Right atrium auricular region (tissue), 2 donors: ENCODE measurements around the gene PRKCH. TPM values are rescaled to one million over a fixed set of nuclear protein-coding genes. Genes with fewer than 3 reads are reported as not detected.
A peak's percentile ranks its signal among the peaks of the same experiment; 100 is the strongest.

Experiments used
- DNase-seq: peaks from one replicate; pipeline ENCODE4 v3.0.0-alpha.2; 2019; ENCODE audit warnings: low spot score
- H3K27ac ChIP-seq, 2 donors: fragments of 200-600 bp; sonication (generic); 1 replicate in 1 of 2; 2 replicates in 1 of 2; pipeline ENCODE4 v1.5.1; 2016 to 2019
- H3K27me3 ChIP-seq, 2 donors: fragments of 200-600 bp; sonication (generic); one replicate each; pipeline versions ENCODE4 v1.5.1 to v1.6.0; 2017 to 2019
- H3K36me3 ChIP-seq: fragments of 200-600 bp; sonication (generic); one replicate; pipeline ENCODE4 v1.5.1; 2016
- H3K4me1 ChIP-seq, 2 donors: fragments of 200-600 bp; sonication (generic); one replicate each; pipeline versions ENCODE4 v1.5.1 to v1.6.0; 2017 to 2019
- H3K4me3 ChIP-seq, 2 donors: fragments of 200-600 bp; sonication (generic); 1 replicate in 1 of 2; 2 replicates in 1 of 2; pipeline ENCODE4 v1.5.1; 2017 to 2019; ENCODE audit warnings: mild to moderate bottlenecking in 1 of 2, moderate library complexity in 1 of 2
- H3K9me3 ChIP-seq, 2 donors: fragments of 200-600 bp; sonication (generic); one replicate each; pipeline ENCODE4 v1.5.1; 2019
- total RNA-seq, 2 donors: library from RNA; depleted of rRNA; stranded (reverse); fragments of >200 nt; gene quantifications; one replicate each; pipeline ENCODE4 v1.1.0, GENCODE V29; 2016
- TF ChIP-seq, protein P1 (sequence below), 2 donors: fragments of 200-600 bp; sonication (generic); IDR thresholded peaks; one replicate each; pipeline ENCODE4 v1.5.1; 2019; ENCODE audit warnings: antibody characterized with exemption in 2 of 2

Gene PRKCH
- total RNA-seq, 2 donors from 2014 or later: 24.9 to 40.3 TPM

DNA sequence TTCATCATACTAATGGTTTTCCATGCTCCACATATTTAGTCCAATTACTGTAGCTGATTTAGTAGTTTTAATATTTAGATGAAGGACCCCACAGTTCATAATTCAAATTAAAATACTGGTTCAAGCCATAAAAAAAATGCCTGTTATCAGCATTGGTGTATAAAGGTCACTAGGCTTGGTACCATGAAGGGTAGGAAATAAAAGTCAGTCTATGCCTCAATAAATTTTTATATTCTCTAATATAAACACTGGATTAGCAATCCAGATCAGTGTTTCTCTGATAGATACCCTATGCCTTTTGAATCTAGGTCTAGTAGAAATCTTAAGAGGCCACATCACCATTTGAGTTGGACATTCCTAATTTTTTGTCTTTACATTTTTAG, 210.7 kb downstream of the PRKCH start:
- H3K4me1 ChIP-seq: peaks cover 0 to 57% of the 10 kb centered on the region in 2 donors
- no peak overlapping the region for H3K4me3 ChIP-seq
- no peaks in the 10 kb centered on the region for H3K27me3 ChIP-seq
- DNase-seq: no peak
- TF ChIP-seq, protein P1, sequence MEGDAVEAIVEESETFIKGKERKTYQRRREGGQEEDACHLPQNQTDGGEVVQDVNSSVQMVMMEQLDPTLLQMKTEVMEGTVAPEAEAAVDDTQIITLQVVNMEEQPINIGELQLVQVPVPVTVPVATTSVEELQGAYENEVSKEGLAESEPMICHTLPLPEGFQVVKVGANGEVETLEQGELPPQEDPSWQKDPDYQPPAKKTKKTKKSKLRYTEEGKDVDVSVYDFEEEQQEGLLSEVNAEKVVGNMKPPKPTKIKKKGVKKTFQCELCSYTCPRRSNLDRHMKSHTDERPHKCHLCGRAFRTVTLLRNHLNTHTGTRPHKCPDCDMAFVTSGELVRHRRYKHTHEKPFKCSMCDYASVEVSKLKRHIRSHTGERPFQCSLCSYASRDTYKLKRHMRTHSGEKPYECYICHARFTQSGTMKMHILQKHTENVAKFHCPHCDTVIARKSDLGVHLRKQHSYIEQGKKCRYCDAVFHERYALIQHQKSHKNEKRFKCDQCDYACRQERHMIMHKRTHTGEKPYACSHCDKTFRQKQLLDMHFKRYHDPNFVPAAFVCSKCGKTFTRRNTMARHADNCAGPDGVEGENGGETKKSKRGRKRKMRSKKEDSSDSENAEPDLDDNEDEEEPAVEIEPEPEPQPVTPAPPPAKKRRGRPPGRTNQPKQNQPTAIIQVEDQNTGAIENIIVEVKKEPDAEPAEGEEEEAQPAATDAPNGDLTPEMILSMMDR (IDR thresholded peaks at IDR 0.05): no peak
- no peaks in the 10 kb centered on the region for H3K36me3 ChIP-seq
- no peaks in the 10 kb centered on the region for H3K9me3 ChIP-seq
- no peak overlapping the region for H3K27ac ChIP-seq

DNA sequence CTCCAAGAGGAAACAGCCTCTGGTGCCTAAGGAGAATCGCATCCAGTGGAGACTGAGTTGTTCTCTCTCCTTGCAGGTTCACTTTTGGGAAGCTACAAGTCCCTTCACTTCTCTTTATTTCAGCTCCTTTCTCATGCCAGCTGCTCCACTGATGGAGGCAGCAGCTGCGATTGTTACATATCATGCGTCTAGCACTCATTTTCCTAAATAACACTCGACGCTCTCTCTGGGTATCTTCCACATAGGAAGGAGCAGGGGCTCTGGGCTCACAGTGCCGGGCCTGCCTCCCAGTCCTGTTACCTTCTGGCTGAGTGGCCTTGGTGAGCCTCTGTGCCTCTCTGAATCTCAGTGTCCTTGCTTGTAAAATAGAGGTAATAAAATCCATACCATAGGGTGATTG, 211.4 kb downstream of the PRKCH start:
- no peak overlapping the region for H3K4me3 ChIP-seq
- H3K9me3 ChIP-seq: no peaks in the 10 kb centered on the region
- DNase-seq: no peak
- TF ChIP-seq, protein P1 (IDR thresholded peaks at IDR 0.05): no peak
- peaks cover 0 to 57% of the 10 kb centered on the region in 2 donors for H3K4me1 ChIP-seq
- no peaks in the 10 kb centered on the region for H3K36me3 ChIP-seq
- peak overlapping the region in 1 of 2 donors; percentile 9 for H3K27ac ChIP-seq
- H3K27me3 ChIP-seq: no peaks in the 10 kb centered on the region

DNA sequence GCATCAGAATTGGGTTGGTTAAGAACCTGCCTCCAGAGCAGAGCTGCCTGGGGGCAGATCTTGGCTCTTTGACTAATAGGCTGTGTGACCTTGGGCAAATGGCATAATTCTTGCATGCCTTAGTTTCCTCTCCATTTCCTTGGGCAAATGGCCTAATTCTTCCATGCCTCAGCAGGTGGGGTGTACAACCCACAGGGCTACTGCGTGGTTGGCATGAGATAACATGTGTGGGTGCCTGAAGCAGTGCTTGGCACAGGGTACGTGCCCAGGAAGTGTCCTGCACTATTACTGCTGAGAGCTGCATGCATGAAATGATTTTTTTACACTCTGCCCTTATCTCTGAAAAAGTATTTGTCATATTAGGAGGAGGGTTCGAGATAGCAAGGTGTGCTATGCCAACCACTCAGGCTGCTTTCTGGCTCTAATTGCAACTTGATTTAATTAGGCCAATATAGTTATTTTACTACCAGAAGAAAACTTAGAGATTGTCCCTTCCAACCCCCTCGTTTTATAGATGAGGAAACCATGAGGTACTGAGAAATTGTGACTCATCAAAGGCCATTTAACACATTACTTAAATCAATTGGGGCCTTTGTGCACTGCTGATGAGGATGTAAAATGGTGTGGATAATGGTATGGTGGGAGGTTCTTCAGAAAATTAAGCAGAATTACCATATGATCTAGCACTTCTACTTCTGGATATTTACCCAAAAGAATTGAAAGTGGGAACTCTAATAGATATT, 212.3 kb downstream of the PRKCH start:
- Histone ChIP-seq H3K9me3 (no peaks in the 10 kb centered on the region), H3K27me3 (no peaks in the 10 kb centered on the region), H3K4me1 (peaks cover 0 to 61% of the 10 kb centered on the region in 2 donors), H3K27ac (peak overlapping the region in 1 of 2 donors; percentile 22), H3K4me3 (no peak overlapping the region), H3K36me3 (no peaks in the 10 kb centered on the region)
- no peak for DNase-seq
- TF ChIP-seq, protein P1 (IDR thresholded peaks at IDR 0.05): no peak

DNA sequence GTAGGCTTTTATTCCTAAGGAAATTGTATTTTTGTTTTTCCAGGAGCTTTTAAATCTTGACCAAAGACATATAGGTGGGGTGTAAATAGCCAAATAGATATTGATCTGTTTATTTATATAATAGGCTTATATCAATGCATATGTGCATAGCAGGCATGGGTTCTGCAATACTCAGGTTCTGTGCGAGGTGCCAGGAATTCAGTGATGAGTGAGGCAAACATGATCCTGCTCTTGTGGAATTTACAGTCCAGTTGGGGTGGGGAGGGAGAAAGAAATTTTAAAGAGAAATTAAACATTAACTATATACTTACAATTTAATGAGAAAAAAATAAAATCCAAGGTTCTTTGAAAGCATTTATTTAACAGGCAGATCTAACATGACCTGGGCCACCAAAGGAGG, 213.7 kb downstream of the PRKCH start:
- H3K36me3 ChIP-seq: no peaks in the 10 kb centered on the region
- H3K4me3 ChIP-seq: no peak overlapping the region
- H3K9me3 ChIP-seq: no peaks in the 10 kb centered on the region
- peaks cover 0 to 61% of the 10 kb centered on the region in 2 donors for H3K4me1 ChIP-seq
- no peak for DNase-seq
- TF ChIP-seq, protein P1 (IDR thresholded peaks at IDR 0.05): no peak
- H3K27ac ChIP-seq: peak overlapping the region in 1 of 2 donors; percentile 6
- no peaks in the 10 kb centered on the region for H3K27me3 ChIP-seq

DNA sequence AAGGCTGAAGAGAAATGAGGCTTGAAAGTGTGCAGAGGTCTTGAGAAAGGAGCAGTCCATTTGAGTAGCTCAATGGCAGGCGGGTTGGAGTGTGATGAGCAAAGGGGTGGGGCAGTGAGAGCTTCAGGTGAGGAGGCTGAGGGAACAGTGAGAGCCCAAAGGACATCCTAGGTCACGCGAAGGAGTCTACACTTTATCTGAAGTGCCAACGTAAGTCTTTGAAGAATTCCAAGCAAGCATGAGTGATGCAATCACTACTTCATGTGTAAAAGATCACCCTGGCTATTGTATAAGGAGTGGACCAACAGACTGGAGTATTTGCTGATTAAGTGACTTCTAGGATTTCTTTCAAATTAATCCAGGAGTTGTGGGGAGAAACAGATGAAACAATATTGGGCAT, 214.1 kb downstream of the PRKCH start:
- peaks cover 0 to 61% of the 10 kb centered on the region in 2 donors for H3K4me1 ChIP-seq
- no peak overlapping the region for H3K4me3 ChIP-seq
- H3K36me3 ChIP-seq: no peaks in the 10 kb centered on the region
- no peak overlapping the region for H3K27ac ChIP-seq
- no peak for DNase-seq
- TF ChIP-seq, protein P1 (IDR thresholded peaks at IDR 0.05): no peak
- no peaks in the 10 kb centered on the region for H3K27me3 ChIP-seq
- no peaks in the 10 kb centered on the region for H3K9me3 ChIP-seq
